CD8-positive, alpha-beta memory T cell (primary cell): Measurements from ENCODE around the gene POLR2I. TPM values are rescaled to one million over a fixed set of nuclear protein-coding genes. Genes with fewer than 3 reads are reported as not detected.

ENCODE experiments used
- polyA plus RNA-seq: library from polyadenylated mRNA; unstranded; fragments of 300-500 nt; fragmentation: Illumina TruSeq; gene quantifications from one replicate; pipeline ENCODE4 v1.2.3, GENCODE V29; 2021
- total RNA-seq, 2 experiments: library from RNA; stranded (reverse); gene quantifications; one replicate each; pipeline ENCODE4 v1.2.3, GENCODE V29; 2021

Gene POLR2I
- total and polyA plus RNA-seq, 3 experiments from 2014 or later = 118 to 159 (median 131) TPM

Other genes starting within 250 kb of the POLR2I start
- gene APLP1, start 246.3 kb downstream of the POLR2I start, total RNA-seq = under 1 TPM; 0.85 to 0.86 TPM
- not detected for gene APLP1, start 246.3 kb downstream of the POLR2I start, polyA plus RNA-seq
- gene NFKBID, start 214.3 kb downstream of the POLR2I start, total RNA-seq = 10 to 100 TPM; 63.3 to 66.5 TPM
- gene NFKBID, start 214.3 kb downstream of the POLR2I start, polyA plus RNA-seq = 3.0 TPM
- gene HCST, start 212.3 kb downstream of the POLR2I start, total RNA-seq = 10 to 100 TPM; 53.4 to 60.1 TPM
- gene HCST, start 212.3 kb downstream of the POLR2I start, polyA plus RNA-seq = 1,883 TPM
- gene TYROBP, start 206.6 kb downstream of the POLR2I start, total RNA-seq = 1 to 10 TPM; 6.4 to 6.8 TPM
- gene TYROBP, start 206.6 kb downstream of the POLR2I start, polyA plus RNA-seq = 96.2 TPM
- 10 to 100 TPM; 12.4 to 12.5 TPM for gene LRFN3, start 178.5 kb downstream of the POLR2I start, total RNA-seq
- 3.0 TPM for gene LRFN3, start 178.5 kb downstream of the POLR2I start, polyA plus RNA-seq
- gene SDHAF1, start 119.7 kb downstream of the POLR2I start, total RNA-seq = 10 to 100 TPM; 21.0 to 21.9 TPM
- 54.2 TPM for gene SDHAF1, start 119.7 kb downstream of the POLR2I start, polyA plus RNA-seq
- 1 to 10 TPM; 1.2 to 1.9 TPM for gene SYNE4, start 106.1 kb downstream of the POLR2I start, total RNA-seq
- gene SYNE4, start 106.1 kb downstream of the POLR2I start, polyA plus RNA-seq = not detected
- 10 to 100 TPM; 37.2 to 41.3 TPM for gene ALKBH6, start 100.7 kb downstream of the POLR2I start, total RNA-seq
- 21.2 TPM for gene ALKBH6, start 100.7 kb downstream of the POLR2I start, polyA plus RNA-seq
- under 1 TPM; 0.29 to 0.33 TPM for gene CLIP3, start 82.0 kb downstream of the POLR2I start, total RNA-seq
- 0.39 TPM for gene CLIP3, start 82.0 kb downstream of the POLR2I start, polyA plus RNA-seq
- gene THAP8, start 60.6 kb downstream of the POLR2I start, total RNA-seq = 1 to 10 TPM; 1.3 to 1.9 TPM
- gene THAP8, start 60.6 kb downstream of the POLR2I start, polyA plus RNA-seq = 8.5 TPM
- gene WDR62, start 60.0 kb downstream of the POLR2I start, total RNA-seq = 10 to 100 TPM; 15.7 to 15.8 TPM
- 0.37 TPM for gene WDR62, start 60.0 kb downstream of the POLR2I start, polyA plus RNA-seq
- not detected for gene OVOL3, start 3.7 kb downstream of the POLR2I start, total RNA-seq
- not detected for gene OVOL3, start 3.7 kb downstream of the POLR2I start, polyA plus RNA-seq
- gene TBCB, start 593 bp upstream of the POLR2I start, total RNA-seq = 100 to 1,000 TPM; 135 to 137 TPM
- 261 TPM for gene TBCB, start 593 bp upstream of the POLR2I start, polyA plus RNA-seq
- gene CAPNS1, start 25.2 kb upstream of the POLR2I start, total RNA-seq = 100 to 1,000 TPM; 415 to 432 TPM
- 167 TPM for gene CAPNS1, start 25.2 kb upstream of the POLR2I start, polyA plus RNA-seq
- gene COX7A1, start 37.6 kb upstream of the POLR2I start, total RNA-seq = not detected
- not detected for gene COX7A1, start 37.6 kb upstream of the POLR2I start, polyA plus RNA-seq
- gene ZNF565, start 99.8 kb upstream of the POLR2I start, total RNA-seq = 1 to 10 TPM; 2.1 to 2.5 TPM
- gene ZNF565, start 99.8 kb upstream of the POLR2I start, polyA plus RNA-seq = 6.4 TPM
- 100 to 1,000 TPM; 122 to 129 TPM for gene ZNF146, start 100.2 kb upstream of the POLR2I start, total RNA-seq
- gene ZNF146, start 100.2 kb upstream of the POLR2I start, polyA plus RNA-seq = 80.6 TPM